Type B pancreatic cell (in vitro differentiated cells): ENCODE data around the gene HOXC4. TPM values are rescaled to one million over a fixed set of nuclear protein-coding genes. Genes with fewer than 3 reads are reported as not detected.

Source experiments
- DNase-seq: peaks from one replicate; pipeline ENCODE4 v3.0.0; 2021; ENCODE audit warnings: mixed read lengths; ENCODE audit not compliant: unreplicated experiment; ENCODE audit errors: extremely low spot score
- H3K27ac Mint-ChIP-seq: 2 replicates; pipeline ENCODE4 v1.8.0; 2021; ENCODE audit warnings: mild to moderate bottlenecking, mixed read lengths
- H3K27me3 Mint-ChIP-seq: 2 replicates; pipeline ENCODE4 v1.8.0; 2021; ENCODE audit warnings: mixed read lengths
- H3K36me3 Mint-ChIP-seq: 2 replicates; pipeline ENCODE4 v1.8.0; 2021; ENCODE audit warnings: mixed read lengths
- H3K4me1 Mint-ChIP-seq: one replicate; pipeline ENCODE4 v1.8.0; 2021; ENCODE audit warnings: mixed read lengths; ENCODE audit not compliant: unreplicated experiment
- H3K4me3 Mint-ChIP-seq: 2 replicates; pipeline ENCODE4 v1.8.0; 2021; ENCODE audit warnings: mild to moderate bottlenecking, mixed read lengths
- H3K9me3 Mint-ChIP-seq: 2 replicates; pipeline ENCODE4 v1.8.0; 2021; ENCODE audit warnings: mixed read lengths
- CTCF ChIP-seq: fragments of 200-600 bp; sonication (generic); conservative IDR thresholded peaks from 2 replicates; pipeline ENCODE4 v1.5.0; 2021; ENCODE audit warnings: antibody characterized with exemption, mild to moderate bottlenecking
- total RNA-seq: library from RNA; stranded (reverse); gene quantifications from 2 replicates; pipeline ENCODE4 v1.2.1, GENCODE V29; 2021; ENCODE audit warnings: low replicate concordance

The HOXC4 gene
- total RNA-seq, 1 donor from 2014 or later: 47.9 TPM

GRCh38 chr12:54006559-54007220 is 46.9 kb upstream of the HOXC4 start:
- no peak overlapping the region for H3K27ac Mint-ChIP-seq
- no peaks in the 10 kb centered on the region for H3K9me3 Mint-ChIP-seq
- H3K36me3 Mint-ChIP-seq: no peaks in the 10 kb centered on the region
- TF ChIP-seq CTCF: no peak
- H3K4me1 Mint-ChIP-seq: peaks cover 28% of the 10 kb centered on the region
- H3K4me3 Mint-ChIP-seq: peak overlapping the region; percentile 75
- DNase-seq: no peak
- H3K27me3 Mint-ChIP-seq: peaks cover 99% of the 10 kb centered on the region

- no peaks in the 10 kb centered on the region for H3K9me3 Mint-ChIP-seq
- no peaks in the 10 kb centered on the region for H3K36me3 Mint-ChIP-seq
- peaks cover 28% of the 10 kb centered on the region for H3K4me1 Mint-ChIP-seq
- H3K27me3 Mint-ChIP-seq: peaks cover 99% of the 10 kb centered on the region
- no peak for TF ChIP-seq CTCF
- H3K4me3 Mint-ChIP-seq: peak overlapping the region; percentile 20
- no peak for DNase-seq
- H3K27ac Mint-ChIP-seq: no peak overlapping the region
Measured at GRCh38 chr12:54007538-54008259, 45.9 kb upstream of the HOXC4 start.

GRCh38 chr12:54008260-54008552 is 45.4 kb upstream of the HOXC4 start:
- no peaks in the 10 kb centered on the region for H3K9me3 Mint-ChIP-seq
- H3K27me3 Mint-ChIP-seq: peaks cover 99% of the 10 kb centered on the region
- H3K4me3 Mint-ChIP-seq: peak overlapping the region; percentile 83
- DNase-seq: no peak
- H3K4me1 Mint-ChIP-seq: peaks cover 24% of the 10 kb centered on the region
- H3K27ac Mint-ChIP-seq: peak overlapping the region; percentile 36
- H3K36me3 Mint-ChIP-seq: no peaks in the 10 kb centered on the region
- TF ChIP-seq CTCF: no peak

GRCh38 chr12:54009171-54010052 is 44.2 kb upstream of the HOXC4 start:
- Mint-ChIP-seq H3K36me3 (no peaks in the 10 kb centered on the region), H3K4me3 (peak overlapping the region; percentile 86)

More at GRCh38 chr12:54009171-54010052, 44.2 kb upstream of the HOXC4 start:
- Mint-ChIP-seq H3K4me1 (peaks cover 21% of the 10 kb centered on the region), H3K9me3 (no peaks in the 10 kb centered on the region), H3K27ac (peak overlapping the region; percentile 79), H3K27me3 (peaks cover 99% of the 10 kb centered on the region)
- TF ChIP-seq CTCF: no peak
- DNase-seq: no peak
